Loucy (cell line): ENCODE data around the gene ARIH2.

Source experiments
- EZH2phosphoT487 ChIP-seq: fragments of 200-600 bp; IDR thresholded peaks from 2 replicates; pipeline ENCODE4 v1.6.1; 2018; ENCODE audit warnings: antibody characterized with exemption, mild to moderate bottlenecking, moderate library complexity, borderline replicate concordance
- TF ChIP-seq, protein P1 (sequence below): fragments of 200-600 bp; sonication (generic); conservative IDR thresholded peaks from 2 replicates; pipeline ENCODE4 v1.5.1; 2014; ENCODE audit warnings: mild to moderate bottlenecking, antibody characterized with exemption, low read length

DNA sequence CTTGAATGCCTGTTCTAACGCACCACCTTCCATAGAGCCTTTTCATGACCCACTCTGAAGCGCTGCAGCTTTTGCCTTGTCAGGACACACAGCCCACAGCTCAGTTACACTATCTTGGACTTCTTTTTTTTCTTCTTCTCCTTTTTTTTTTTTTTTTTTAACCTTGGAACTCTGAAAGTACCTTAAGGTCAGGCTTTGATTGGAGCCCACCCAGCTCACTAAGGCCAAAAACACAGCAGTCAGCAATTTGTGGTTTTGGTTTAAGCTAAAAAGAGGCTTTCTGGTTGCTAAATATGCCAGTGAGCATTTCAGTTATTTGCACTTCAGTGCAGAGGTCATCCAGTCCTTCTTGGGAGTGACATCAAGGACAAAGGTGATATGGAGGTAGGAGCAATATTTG, 21.7 kb upstream of the ARIH2 start:
- TF ChIP-seq, protein P1, sequence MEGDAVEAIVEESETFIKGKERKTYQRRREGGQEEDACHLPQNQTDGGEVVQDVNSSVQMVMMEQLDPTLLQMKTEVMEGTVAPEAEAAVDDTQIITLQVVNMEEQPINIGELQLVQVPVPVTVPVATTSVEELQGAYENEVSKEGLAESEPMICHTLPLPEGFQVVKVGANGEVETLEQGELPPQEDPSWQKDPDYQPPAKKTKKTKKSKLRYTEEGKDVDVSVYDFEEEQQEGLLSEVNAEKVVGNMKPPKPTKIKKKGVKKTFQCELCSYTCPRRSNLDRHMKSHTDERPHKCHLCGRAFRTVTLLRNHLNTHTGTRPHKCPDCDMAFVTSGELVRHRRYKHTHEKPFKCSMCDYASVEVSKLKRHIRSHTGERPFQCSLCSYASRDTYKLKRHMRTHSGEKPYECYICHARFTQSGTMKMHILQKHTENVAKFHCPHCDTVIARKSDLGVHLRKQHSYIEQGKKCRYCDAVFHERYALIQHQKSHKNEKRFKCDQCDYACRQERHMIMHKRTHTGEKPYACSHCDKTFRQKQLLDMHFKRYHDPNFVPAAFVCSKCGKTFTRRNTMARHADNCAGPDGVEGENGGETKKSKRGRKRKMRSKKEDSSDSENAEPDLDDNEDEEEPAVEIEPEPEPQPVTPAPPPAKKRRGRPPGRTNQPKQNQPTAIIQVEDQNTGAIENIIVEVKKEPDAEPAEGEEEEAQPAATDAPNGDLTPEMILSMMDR, result no peak
- no peak for TF ChIP-seq EZH2phosphoT487
